Non-pigmented ciliary epithelial cell (primary cell): Measurements from ENCODE around the gene KCNQ1.

ENCODE experiments used
- DNase-seq: peaks from one replicate; pipeline ENCODE4 v3.0.0-alpha.2; 2010; ENCODE audit warnings: low read depth

KCNQ1 gene

GRCh38 chr11:2524446-2525165 lies 79.8 kb downstream of the KCNQ1 start:
- no peak for DNase-seq

GRCh38 chr11:2525166-2525861 lies 80.5 kb downstream of the KCNQ1 start:
- DNase-seq: no peak

GRCh38 chr11:2525941-2526807 lies 81.4 kb downstream of the KCNQ1 start:
- no peak for DNase-seq

- no peak for DNase-seq
These were observed 82.1 kb downstream of the KCNQ1 start for GRCh38 chr11:2526808-2527381.

GRCh38 chr11:2527621-2528291 lies 82.9 kb downstream of the KCNQ1 start:
- no peak for DNase-seq

- DNase-seq: no peak
These were observed 83.7 kb downstream of the KCNQ1 start for GRCh38 chr11:2528301-2529050.

- no peak for DNase-seq
These were observed 84.4 kb downstream of the KCNQ1 start for GRCh38 chr11:2529173-2529572.

GRCh38 chr11:2529636-2530035 lies 84.8 kb downstream of the KCNQ1 start:
- no peak for DNase-seq

- DNase-seq: no peak
These were observed 85.5 kb downstream of the KCNQ1 start for GRCh38 chr11:2530131-2530854.

GRCh38 chr11:2530855-2531200 lies 86.0 kb downstream of the KCNQ1 start:
- no peak for DNase-seq

- no peak for DNase-seq
These were observed 86.6 kb downstream of the KCNQ1 start for GRCh38 chr11:2531277-2531986.

- no peak for DNase-seq
These were observed 87.3 kb downstream of the KCNQ1 start for GRCh38 chr11:2531987-2532703.

- peak; percentile 54 for DNase-seq
These were observed 88.1 kb downstream of the KCNQ1 start for GRCh38 chr11:2532704-2533586.

- DNase-seq: peak; percentile 78
These were observed 88.9 kb downstream of the KCNQ1 start for GRCh38 chr11:2533587-2534133.

GRCh38 chr11:2534134-2534956 lies 89.5 kb downstream of the KCNQ1 start:
- no peak for DNase-seq

GRCh38 chr11:2534957-2535672 lies 90.3 kb downstream of the KCNQ1 start:
- DNase-seq: no peak
